Hematopoietic multipotent progenitor cell treated with erythropoietin and hydrocortisone succinate and interleukin-3 and kit ligand, for 17 days (in vitro differentiated cells): ENCODE results near the gene MTX3.

ENCODE experiments used
- DNase-seq: peaks from one replicate; pipeline ENCODE4 v3.0.0-alpha.2; 2015; ENCODE audit warnings: low spot score

The MTX3 gene

GRCh38 chr5:79990598-79991507, at the start of gene MTX3:
TSS of gene MTX3 (minus strand) at chr5:79991262. CDS start at chr5:79991238, 24 bp downstream.
- peak; percentile 46 for DNase-seq

GRCh38 chr5:80039650-80040049, 48.6 kb upstream of the MTX3 start:
- DNase-seq: no peak

GRCh38 chr5:80037366-80037765, 46.3 kb upstream of the MTX3 start:
- no peak for DNase-seq

- DNase-seq: no peak
Observed at GRCh38 chr5:80036615-80037014, 45.6 kb upstream of the MTX3 start.

- DNase-seq: no peak
Observed at GRCh38 chr5:80035839-80036238, 44.8 kb upstream of the MTX3 start.

- DNase-seq: no peak
Observed at GRCh38 chr5:80034962-80035821, 44.1 kb upstream of the MTX3 start, which contains the start of gene THBS4. TSS of gene THBS4 (plus strand) at chr5:80035348. CDS start at chr5:80035538, 190 bp downstream.

- DNase-seq: no peak
Observed at GRCh38 chr5:80034559-80034958, 43.5 kb upstream of the MTX3 start.

GRCh38 chr5:80033513-80033912, 42.5 kb upstream of the MTX3 start:
- DNase-seq: no peak

- DNase-seq: no peak
Observed at GRCh38 chr5:80031109-80031508, 40.0 kb upstream of the MTX3 start.

- no peak for DNase-seq
Observed at GRCh38 chr5:80026841-80027240, 35.8 kb upstream of the MTX3 start.

- DNase-seq: no peak
Observed at GRCh38 chr5:80025069-80025468, 34.0 kb upstream of the MTX3 start.

- no peak for DNase-seq
Observed at GRCh38 chr5:80010754-80011392, 19.8 kb upstream of the MTX3 start.

GRCh38 chr5:80008995-80009765, 18.1 kb upstream of the MTX3 start:
- DNase-seq: no peak

- no peak for DNase-seq
Observed at GRCh38 chr5:80002677-80003076, 11.6 kb upstream of the MTX3 start.

GRCh38 chr5:79999722-80000121, 8.7 kb upstream of the MTX3 start:
- no peak for DNase-seq

GRCh38 chr5:79992891-79993657, 2.0 kb upstream of the MTX3 start:
- DNase-seq: no peak

- no peak for DNase-seq
Observed at GRCh38 chr5:79990205-79990597, 861 bp downstream of the MTX3 start.

GRCh38 chr5:79986260-79986659, 4.8 kb downstream of the MTX3 start:
- DNase-seq: no peak

- no peak for DNase-seq
Observed at GRCh38 chr5:79985288-79985687, 5.8 kb downstream of the MTX3 start.

GRCh38 chr5:79984363-79984762, 6.7 kb downstream of the MTX3 start:
- DNase-seq: no peak

GRCh38 chr5:79983618-79984017, 7.4 kb downstream of the MTX3 start:
- DNase-seq: no peak
